GM21723 (cell line): ENCODE measurements around the gene TMC3.

Experiments
- ATAC-seq: cut with Tn5 transposase; IDR thresholded peaks from one replicate; pipeline ENCODE4 v1.9.1; 2021; ENCODE audit warnings: mild to moderate bottlenecking, moderate library complexity; ENCODE audit not compliant: unreplicated experiment

TMC3 gene

DNA sequence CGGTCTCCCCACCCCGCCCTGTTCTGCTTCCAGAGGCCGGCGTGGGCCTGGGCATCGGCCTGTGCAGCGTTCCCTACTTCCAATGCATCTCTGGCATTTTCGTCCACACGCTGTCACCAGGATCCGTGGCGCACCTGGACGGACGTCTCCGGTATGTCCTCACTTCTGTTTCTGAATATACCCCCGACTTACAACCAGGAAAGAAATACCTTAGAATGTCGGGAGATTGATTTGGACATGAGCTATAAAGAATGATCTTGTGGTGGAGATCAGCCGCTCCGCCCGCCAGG, 91.5 kb downstream of the TMC3 start:
- ATAC-seq, result no peak

DNA sequence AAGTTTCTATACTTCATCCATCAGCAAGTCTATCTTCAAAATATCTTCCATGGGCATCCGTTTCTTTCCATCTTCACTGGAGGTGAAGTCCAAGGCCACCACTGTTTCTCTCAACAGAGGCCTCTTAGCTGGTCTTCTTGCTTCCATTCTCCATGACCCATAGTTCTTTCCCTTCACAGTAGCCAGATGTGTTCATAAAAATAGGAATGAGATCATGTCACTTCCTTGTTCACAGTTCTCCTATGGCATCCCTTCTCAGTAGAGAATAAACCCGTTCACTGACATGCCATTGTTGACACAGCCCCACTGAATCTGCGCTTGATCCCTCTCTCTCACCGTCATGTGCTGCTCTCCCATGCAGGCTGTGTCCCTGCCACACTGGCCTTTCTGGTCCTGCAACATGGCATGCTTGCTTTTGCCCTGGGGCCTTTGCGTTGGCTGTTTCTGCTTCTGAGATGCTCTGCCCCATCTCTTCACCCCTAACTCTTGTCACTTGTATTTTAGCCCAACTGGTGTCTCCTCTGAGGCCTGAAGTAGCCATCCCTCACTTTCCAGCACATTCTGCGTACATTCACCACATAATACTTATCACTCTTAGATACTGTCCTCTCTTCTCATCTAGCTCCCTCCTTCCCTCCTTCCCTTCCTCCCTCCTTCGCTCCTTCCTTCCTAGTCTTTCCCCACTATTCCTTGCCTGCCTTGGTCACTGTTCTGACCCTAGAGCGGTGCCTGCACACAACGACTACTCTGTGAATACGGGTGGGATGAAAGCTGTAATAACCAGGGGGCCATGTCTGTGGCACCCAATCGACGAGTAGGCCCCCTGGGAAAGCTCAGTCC, 92.0 kb downstream of the TMC3 start:
- no peak for ATAC-seq

DNA sequence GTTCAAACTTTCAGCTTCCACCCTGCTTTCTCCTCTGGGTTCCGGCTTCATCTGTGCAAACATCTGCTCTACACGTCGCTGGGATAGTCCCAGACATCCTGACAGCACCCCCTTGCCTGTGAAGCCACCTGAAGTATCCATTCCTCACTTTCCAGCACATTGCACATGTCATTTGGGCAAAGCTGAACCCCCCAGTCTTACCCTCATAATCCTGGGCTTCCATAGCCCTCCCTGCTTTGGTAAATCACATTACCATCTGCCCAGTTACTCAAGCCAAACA, 92.6 kb downstream of the TMC3 start:
- no peak for ATAC-seq
